ENCODE measurements around the gene NOL11. TPM values are rescaled to one million over a fixed set of nuclear protein-coding genes. Genes with fewer than 3 reads are reported as not detected.

Gene NOL11
- polyA plus RNA-seq, 1 of the 3 experiments (the other 2 are of a cell fraction): 27.0 TPM

DNA sequence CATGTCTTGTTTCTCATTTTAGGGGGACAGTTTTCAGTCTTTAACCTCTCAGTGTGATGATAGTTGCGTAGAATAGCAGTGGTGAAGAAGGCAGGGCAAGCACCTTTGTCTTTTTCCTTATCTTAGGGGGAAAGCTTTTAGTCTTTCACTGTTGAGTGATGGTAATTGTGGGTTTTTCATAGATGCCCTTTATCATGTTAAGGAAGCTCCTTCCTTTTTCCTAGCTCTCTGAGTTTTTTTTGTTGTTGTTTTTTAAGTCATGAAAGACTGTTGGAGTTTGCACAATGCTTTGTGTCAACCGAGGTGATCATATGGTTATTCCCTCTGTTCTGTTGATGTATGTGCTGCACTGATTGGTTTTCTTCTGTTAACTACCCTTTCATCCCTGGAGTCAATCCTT is 15.7 kb downstream of the NOL11 start:
- Histone ChIP-seq H3F3A (replicated peaks; ENCODE audit: insufficient read depth) (peaks cover 1% of the 10 kb centered on the region), H3K4me1 (ENCODE audit: control insufficient read depth in 1 of 2, insufficient read depth in 2 of 2, low read depth in 1 of 2, low read length in 1 of 2) (no peaks in the 10 kb centered on the region), H3K9me3 (no peaks in the 10 kb centered on the region), H2AFZ (ENCODE audit: low read depth) (no peak overlapping the region), H3K79me2 (ENCODE audit: insufficient read depth) (peaks cover 55% of the 10 kb centered on the region), H3K9me2 (no peaks in the 10 kb centered on the region), H3K27me3 (ENCODE audit: insufficient read depth) (no peaks in the 10 kb centered on the region), H3K4me2 (no peak overlapping the region), H3K4me3 (ENCODE audit: low read depth in 2 of 2, low read length in 1 of 2) (no peak overlapping the region), H3K36me3 (replicated peaks in 1 of 2; ENCODE audit: control insufficient read depth in 1 of 2, insufficient read depth in 2 of 2, low read length in 1 of 2) (peaks cover 72 to 88% of the 10 kb centered on the region in 2 experiments), H3K27ac (ENCODE audit: low read depth in 2 of 2, low read length in 1 of 2) (no peak overlapping the region), H3K9ac (no peak overlapping the region), H4K20me1 (ENCODE audit: insufficient read depth) (no peaks in the 10 kb centered on the region)
- ChIA-PET CTCF (interaction anchor here (0.8 to 0.9 kb wide), 2 partner anchors 11 to 15 kb away, joined by 3 read pairs; no protein-coding TSS in a partner anchor), POLR2A (no interaction called here)
- WGBS (ENCODE audit: low lambda C conversion rate): 73% methylated on average over 2 of the region's 2 CpGs
- no peak for DNase-seq
- TF ChIP-seq RFX5 (IDR thresholded peaks at IDR 0.05; ENCODE audit: low read length): no peak
- TF ChIP-seq RCOR1 (IDR thresholded peaks at IDR 0.05; ENCODE audit: low read length): no peak
- TF ChIP-seq, protein P1, sequence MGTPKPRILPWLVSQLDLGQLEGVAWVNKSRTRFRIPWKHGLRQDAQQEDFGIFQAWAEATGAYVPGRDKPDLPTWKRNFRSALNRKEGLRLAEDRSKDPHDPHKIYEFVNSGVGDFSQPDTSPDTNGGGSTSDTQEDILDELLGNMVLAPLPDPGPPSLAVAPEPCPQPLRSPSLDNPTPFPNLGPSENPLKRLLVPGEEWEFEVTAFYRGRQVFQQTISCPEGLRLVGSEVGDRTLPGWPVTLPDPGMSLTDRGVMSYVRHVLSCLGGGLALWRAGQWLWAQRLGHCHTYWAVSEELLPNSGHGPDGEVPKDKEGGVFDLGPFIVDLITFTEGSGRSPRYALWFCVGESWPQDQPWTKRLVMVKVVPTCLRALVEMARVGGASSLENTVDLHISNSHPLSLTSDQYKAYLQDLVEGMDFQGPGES (IDR thresholded peaks at IDR 0.05; ENCODE audit: low read depth, low read length): no peak
- no peak for TF ChIP-seq TCF12 (IDR thresholded peaks at IDR 0.05)
- TF ChIP-seq, protein P2, sequence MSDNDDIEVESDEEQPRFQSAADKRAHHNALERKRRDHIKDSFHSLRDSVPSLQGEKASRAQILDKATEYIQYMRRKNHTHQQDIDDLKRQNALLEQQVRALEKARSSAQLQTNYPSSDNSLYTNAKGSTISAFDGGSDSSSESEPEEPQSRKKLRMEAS (IDR thresholded peaks at IDR 0.05; ENCODE audit: low read depth): no peak
- TF ChIP-seq POLR2AphosphoS5 (IDR thresholded peaks at IDR 0.05; ENCODE audit: low read depth, low read length): no peak
- TF ChIP-seq CHD2 (IDR thresholded peaks at IDR 0.05; ENCODE audit: low read length, partially characterized antibody): no peak
- TF ChIP-seq GABPA (IDR thresholded peaks at IDR 0.05; ENCODE audit: low read depth): no peak
- no peak for TF ChIP-seq EZH2phosphoT487 (IDR thresholded peaks at IDR 0.05; ENCODE audit: borderline replicate concordance, low read depth)
- TF ChIP-seq NFIC (IDR thresholded peaks at IDR 0.05; ENCODE audit: borderline replicate concordance): no peak
- TF ChIP-seq, protein P3, sequence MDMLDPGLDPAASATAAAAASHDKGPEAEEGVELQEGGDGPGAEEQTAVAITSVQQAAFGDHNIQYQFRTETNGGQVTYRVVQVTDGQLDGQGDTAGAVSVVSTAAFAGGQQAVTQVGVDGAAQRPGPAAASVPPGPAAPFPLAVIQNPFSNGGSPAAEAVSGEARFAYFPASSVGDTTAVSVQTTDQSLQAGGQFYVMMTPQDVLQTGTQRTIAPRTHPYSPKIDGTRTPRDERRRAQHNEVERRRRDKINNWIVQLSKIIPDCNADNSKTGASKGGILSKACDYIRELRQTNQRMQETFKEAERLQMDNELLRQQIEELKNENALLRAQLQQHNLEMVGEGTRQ (IDR thresholded peaks at IDR 0.05; ENCODE audit: borderline replicate concordance, low read depth, low read length): no peak
- no peak for TF ChIP-seq MXI1 (IDR thresholded peaks at IDR 0.05; ENCODE audit: low read depth, low read length)
- TF ChIP-seq GATA2 (CRISPR knock-in tag; IDR thresholded peaks at IDR 0.05): no peak; the same call in 1 of the 2 replicates

DNA sequence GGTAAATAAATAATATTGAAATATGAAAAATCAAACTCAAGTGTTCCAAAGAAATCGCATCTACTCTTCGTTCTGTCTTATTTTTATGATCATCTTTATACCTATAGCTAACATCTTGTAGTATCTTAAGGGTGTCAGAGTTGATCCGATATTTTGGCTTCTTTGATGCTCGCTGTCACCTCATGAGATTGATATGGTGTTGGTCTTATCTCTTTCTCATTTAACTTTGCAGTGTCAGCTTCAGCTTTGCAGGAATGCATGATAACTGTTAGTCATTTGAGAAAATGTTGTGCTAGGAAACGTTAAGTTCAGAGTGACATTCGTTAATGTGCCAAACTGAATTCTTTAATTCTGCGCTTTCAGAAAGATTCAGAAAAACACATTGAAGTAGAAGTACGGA is 19.4 kb downstream of the NOL11 start:
- Histone ChIP-seq H3K4me3 (ENCODE audit: low read depth in 2 of 2, low read length in 1 of 2) (no peak overlapping the region), H3K79me2 (ENCODE audit: insufficient read depth) (peaks cover 21% of the 10 kb centered on the region), H3K36me3 (replicated peaks in 1 of 2; ENCODE audit: control insufficient read depth in 1 of 2, insufficient read depth in 2 of 2, low read length in 1 of 2) (peaks cover 77 to 88% of the 10 kb centered on the region in 2 experiments), H3K9me2 (no peaks in the 10 kb centered on the region), H3K4me1 (ENCODE audit: control insufficient read depth in 1 of 2, insufficient read depth in 2 of 2, low read depth in 1 of 2, low read length in 1 of 2) (no peaks in the 10 kb centered on the region), H3K9ac (no peak overlapping the region), H2AFZ (ENCODE audit: low read depth) (no peak overlapping the region), H3K4me2 (no peak overlapping the region), H3K27me3 (ENCODE audit: insufficient read depth) (no peaks in the 10 kb centered on the region), H3F3A (replicated peaks; ENCODE audit: insufficient read depth) (peaks cover 5% of the 10 kb centered on the region), H4K20me1 (ENCODE audit: insufficient read depth) (no peaks in the 10 kb centered on the region), H3K9me3 (no peaks in the 10 kb centered on the region), H3K27ac (ENCODE audit: low read depth in 2 of 2, low read length in 1 of 2) (no peak overlapping the region)
- CTCF ChIA-PET: no interaction called here
- POLR2A ChIA-PET: no interaction called here
- WGBS (ENCODE audit: low lambda C conversion rate): 94% methylated on average over 8 of the region's 8 CpGs
- no peak for DNase-seq
- TF ChIP-seq EP300 (IDR thresholded peaks at IDR 0.05; ENCODE audit: borderline replicate concordance in 1 of 2, low read depth in 1 of 2, low read length in 1 of 2) (no peak), CHD2 (IDR thresholded peaks at IDR 0.05; ENCODE audit: low read length, partially characterized antibody) (no peak), TCF12 (IDR thresholded peaks at IDR 0.05) (no peak), EZH2phosphoT487 (IDR thresholded peaks at IDR 0.05; ENCODE audit: borderline replicate concordance, low read depth) (no peak), SIN3A (IDR thresholded peaks at IDR 0.05; ENCODE audit: borderline replicate concordance, low read depth, low read length) (no peak), TEAD4 (IDR thresholded peaks at IDR 0.05; ENCODE audit: borderline replicate concordance, insufficient read depth) (no peak), RAD21 (IDR thresholded peaks at IDR 0.05; ENCODE audit: low read length) (no peak), RXRA (IDR thresholded peaks at IDR 0.05; ENCODE audit: borderline replicate concordance, low read depth) (no peak), POLR2AphosphoS5 (IDR thresholded peaks at IDR 0.05; ENCODE audit: low read depth, low read length) (no peak), RCOR1 (IDR thresholded peaks at IDR 0.05; ENCODE audit: low read length) (no peak), YY1 (IDR thresholded peaks at IDR 0.05; ENCODE audit: low read depth) (no peak)
- TF ChIP-seq, protein P4, sequence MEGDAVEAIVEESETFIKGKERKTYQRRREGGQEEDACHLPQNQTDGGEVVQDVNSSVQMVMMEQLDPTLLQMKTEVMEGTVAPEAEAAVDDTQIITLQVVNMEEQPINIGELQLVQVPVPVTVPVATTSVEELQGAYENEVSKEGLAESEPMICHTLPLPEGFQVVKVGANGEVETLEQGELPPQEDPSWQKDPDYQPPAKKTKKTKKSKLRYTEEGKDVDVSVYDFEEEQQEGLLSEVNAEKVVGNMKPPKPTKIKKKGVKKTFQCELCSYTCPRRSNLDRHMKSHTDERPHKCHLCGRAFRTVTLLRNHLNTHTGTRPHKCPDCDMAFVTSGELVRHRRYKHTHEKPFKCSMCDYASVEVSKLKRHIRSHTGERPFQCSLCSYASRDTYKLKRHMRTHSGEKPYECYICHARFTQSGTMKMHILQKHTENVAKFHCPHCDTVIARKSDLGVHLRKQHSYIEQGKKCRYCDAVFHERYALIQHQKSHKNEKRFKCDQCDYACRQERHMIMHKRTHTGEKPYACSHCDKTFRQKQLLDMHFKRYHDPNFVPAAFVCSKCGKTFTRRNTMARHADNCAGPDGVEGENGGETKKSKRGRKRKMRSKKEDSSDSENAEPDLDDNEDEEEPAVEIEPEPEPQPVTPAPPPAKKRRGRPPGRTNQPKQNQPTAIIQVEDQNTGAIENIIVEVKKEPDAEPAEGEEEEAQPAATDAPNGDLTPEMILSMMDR (IDR thresholded peaks at IDR 0.05): no peak
- TF ChIP-seq, protein P5, sequence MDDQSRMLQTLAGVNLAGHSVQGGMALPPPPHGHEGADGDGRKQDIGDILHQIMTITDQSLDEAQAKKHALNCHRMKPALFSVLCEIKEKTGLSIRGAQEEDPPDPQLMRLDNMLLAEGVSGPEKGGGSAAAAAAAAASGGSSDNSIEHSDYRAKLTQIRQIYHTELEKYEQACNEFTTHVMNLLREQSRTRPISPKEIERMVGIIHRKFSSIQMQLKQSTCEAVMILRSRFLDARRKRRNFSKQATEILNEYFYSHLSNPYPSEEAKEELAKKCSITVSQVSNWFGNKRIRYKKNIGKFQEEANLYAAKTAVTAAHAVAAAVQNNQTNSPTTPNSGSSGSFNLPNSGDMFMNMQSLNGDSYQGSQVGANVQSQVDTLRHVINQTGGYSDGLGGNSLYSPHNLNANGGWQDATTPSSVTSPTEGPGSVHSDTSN (IDR thresholded peaks at IDR 0.05): no peak
- TF ChIP-seq, protein P6, sequence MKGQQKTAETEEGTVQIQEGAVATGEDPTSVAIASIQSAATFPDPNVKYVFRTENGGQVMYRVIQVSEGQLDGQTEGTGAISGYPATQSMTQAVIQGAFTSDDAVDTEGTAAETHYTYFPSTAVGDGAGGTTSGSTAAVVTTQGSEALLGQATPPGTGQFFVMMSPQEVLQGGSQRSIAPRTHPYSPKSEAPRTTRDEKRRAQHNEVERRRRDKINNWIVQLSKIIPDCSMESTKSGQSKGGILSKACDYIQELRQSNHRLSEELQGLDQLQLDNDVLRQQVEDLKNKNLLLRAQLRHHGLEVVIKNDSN (IDR thresholded peaks at IDR 0.05; ENCODE audit: borderline replicate concordance, low read depth): no peak

All from SK-N-SH (cell line).